Mononuclear cell (primary cell): Measurements from ENCODE around the gene ANO7. TPM values are rescaled to one million over a fixed set of nuclear protein-coding genes. Genes with fewer than 3 reads are reported as not detected.

Experiments used
- H3K27me3 ChIP-seq: 2 replicates; pipeline ENCODE4 v1.6.0; 2011; ENCODE audit warnings: low read length, control low read depth; ENCODE audit not compliant: insufficient read depth
- H3K4me1 ChIP-seq: 2 replicates; pipeline ENCODE4 v1.5.1; 2011; ENCODE audit warnings: mild to moderate bottlenecking, low read length, control low read depth; ENCODE audit not compliant: insufficient read depth
- H3K4me3 ChIP-seq: 2 replicates; pipeline ENCODE4 v1.5.1; 2011; ENCODE audit warnings: mild to moderate bottlenecking, low read length, moderate library complexity
- H3K9me3 ChIP-seq: 2 replicates; pipeline ENCODE4 v1.5.1; 2011; ENCODE audit warnings: low read depth, mild to moderate bottlenecking, control low read depth, low read length
- total RNA-seq: library from RNA; depleted of rRNA; stranded (reverse); fragments of >200 nt; gene quantifications from one replicate; pipeline ENCODE4 v1.2.3, GENCODE V29; 2012

The ANO7 gene
- total RNA-seq, 1 donor, result 0.10 TPM

DNA sequence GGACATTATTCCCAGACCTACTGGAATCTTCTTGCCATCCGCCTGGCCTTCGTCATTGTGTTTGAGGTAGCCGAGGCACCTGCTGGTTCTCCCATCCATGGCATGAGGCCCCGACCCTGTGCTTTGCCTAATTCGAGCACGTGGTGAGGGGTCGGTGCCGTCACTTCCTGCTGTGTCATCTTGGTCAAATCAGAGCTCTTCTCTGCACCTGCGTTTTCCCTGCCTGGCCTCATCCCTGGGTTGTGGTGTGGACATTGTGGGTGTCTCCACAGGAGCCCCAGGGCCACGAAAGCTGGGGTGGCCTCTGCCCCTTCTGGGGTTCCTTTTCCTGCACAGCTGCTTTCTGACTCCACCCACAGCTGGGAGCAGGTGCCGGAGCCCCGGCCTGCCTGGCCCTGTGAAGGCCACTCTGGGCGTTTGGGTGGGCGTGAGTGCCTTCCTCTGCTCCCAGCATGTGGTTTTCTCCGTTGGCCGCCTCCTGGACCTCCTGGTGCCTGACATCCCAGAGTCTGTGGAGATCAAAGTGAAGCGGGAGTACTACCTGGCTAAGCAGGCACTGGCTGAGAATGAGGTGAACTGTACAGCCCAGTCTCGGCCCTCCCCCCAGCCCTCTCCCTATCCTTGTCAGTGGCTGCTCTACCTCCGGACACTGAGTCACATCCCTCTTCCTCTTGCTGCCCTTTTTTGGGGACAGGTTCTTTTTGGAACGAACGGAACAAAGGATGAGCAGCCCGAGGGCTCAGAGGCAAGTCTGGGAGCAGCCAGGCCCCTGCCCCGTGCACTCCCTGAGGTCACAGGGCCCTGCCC is 34.9 kb downstream of the ANO7 start:
- Histone ChIP-seq H3K9me3 (no peaks in the 10 kb centered on the region), H3K27me3 (peaks cover 12% of the 10 kb centered on the region), H3K4me1 (peaks cover 7% of the 10 kb centered on the region), H3K4me3 (no peak overlapping the region)

DNA sequence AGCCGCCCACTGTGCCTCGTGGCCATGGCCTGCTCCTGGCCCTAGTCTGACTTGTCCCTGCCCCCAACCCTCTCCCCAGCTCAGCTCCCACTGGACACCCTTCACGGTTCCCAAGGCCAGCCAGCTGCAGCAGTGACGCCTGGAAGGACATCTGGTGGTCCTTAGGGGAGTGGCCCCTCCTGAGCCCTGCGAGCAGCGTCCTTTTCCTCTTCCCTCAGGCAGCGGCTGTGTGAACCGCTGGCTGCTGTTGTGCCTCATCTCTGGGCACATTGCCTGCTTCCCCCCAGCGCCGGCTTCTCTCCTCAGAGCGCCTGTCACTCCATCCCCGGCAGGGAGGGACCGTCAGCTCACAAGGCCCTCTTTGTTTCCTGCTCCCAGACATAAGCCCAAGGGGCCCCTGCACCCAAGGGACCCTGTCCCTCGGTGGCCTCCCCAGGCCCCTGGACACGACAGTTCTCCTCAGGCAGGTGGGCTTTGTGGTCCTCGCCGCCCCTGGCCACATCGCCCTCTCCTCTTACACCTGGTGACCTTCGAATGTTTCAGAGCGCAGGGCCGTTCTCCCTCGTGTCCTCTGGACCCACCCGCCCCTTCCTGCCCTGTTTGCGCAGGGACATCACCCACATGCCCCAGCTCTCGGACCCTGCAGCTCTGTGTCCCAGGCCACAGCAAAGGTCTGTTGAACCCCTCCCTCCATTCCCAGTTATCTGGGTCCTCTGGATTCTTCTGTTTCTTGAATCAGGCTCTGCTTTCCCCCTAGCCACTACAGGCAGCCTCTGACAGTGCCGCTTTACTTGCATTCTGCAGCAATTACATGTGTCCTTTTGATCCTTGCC is 35.8 kb downstream of the ANO7 start:
- Histone ChIP-seq H3K4me1 (no peaks in the 10 kb centered on the region), H3K9me3 (no peaks in the 10 kb centered on the region), H3K27me3 (peaks cover 5% of the 10 kb centered on the region), H3K4me3 (no peak overlapping the region)

DNA sequence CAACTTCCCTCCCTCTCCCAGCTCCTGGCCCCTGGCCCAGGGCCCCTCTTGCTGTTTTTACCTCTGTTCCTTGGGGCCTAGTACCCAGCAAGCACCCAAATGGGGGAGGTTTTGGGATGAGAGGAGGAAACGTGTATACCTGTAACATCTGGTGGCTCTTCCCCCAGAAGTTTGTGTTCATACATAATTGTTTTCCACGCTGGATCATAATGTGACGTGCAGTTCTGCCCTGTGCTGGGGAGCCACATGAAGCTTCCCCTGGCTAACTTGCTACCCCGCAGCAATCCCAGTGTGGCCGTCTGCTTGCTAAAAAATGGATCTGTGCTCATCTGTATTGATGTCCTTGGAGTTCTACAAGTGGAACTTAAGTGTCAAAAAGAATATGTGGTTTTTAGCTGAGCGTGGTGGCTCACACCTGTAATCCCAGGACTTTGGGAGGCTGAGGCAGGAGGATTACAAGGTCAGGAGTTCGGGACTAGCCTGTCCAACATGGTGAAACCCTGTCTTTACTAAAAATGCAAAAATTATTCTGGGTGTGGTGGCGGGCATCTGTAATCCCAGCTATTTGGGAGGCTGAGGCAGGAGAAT is 36.5 kb downstream of the ANO7 start:
- no peak overlapping the region for H3K4me3 ChIP-seq
- no peaks in the 10 kb centered on the region for H3K27me3 ChIP-seq
- H3K9me3 ChIP-seq, result no peaks in the 10 kb centered on the region
- no peaks in the 10 kb centered on the region for H3K4me1 ChIP-seq

DNA sequence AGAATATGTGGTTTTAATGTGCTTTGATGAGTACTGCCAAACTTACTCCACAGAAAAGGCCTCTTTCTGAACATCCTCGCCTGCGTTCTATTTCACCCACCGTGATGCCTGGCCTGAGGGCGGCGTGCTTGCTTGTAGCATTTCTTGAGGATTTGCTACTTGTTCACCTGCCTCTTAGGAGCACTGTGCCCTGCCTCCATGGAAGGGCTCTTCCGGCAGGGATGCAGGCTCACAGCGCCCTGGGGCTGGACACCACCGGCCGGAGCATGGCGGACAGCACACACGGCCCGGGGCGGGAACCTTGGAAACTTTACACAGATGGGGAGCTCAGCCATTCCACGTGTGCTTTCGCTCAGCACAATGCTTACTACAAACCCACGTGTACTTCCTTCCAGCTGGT is 37.1 kb downstream of the ANO7 start:
- Histone ChIP-seq H3K9me3 (no peaks in the 10 kb centered on the region), H3K27me3 (no peaks in the 10 kb centered on the region), H3K4me3 (no peak overlapping the region), H3K4me1 (no peaks in the 10 kb centered on the region)

DNA sequence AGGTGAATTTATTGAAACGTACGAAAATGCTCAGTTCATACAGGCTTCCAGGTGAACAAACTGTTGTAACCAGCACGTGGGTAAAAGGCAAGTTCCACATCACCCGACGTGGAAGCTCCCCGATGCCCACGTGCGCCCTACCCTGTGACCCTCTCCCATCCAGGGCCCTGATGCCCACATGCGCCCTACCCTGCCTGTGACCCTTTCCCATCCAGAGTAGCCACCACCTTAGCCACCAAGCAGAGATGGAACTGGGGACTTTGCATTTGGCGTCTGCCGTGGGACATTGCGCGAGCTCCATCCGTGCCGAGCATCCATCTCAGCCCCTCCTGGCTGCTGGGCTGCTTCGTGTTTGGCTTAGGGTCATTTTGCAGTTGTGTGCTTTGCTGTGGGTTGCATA is 37.5 kb downstream of the ANO7 start:
- Histone ChIP-seq H3K4me1 (no peaks in the 10 kb centered on the region), H3K27me3 (no peaks in the 10 kb centered on the region), H3K9me3 (no peaks in the 10 kb centered on the region), H3K4me3 (no peak overlapping the region)

DNA sequence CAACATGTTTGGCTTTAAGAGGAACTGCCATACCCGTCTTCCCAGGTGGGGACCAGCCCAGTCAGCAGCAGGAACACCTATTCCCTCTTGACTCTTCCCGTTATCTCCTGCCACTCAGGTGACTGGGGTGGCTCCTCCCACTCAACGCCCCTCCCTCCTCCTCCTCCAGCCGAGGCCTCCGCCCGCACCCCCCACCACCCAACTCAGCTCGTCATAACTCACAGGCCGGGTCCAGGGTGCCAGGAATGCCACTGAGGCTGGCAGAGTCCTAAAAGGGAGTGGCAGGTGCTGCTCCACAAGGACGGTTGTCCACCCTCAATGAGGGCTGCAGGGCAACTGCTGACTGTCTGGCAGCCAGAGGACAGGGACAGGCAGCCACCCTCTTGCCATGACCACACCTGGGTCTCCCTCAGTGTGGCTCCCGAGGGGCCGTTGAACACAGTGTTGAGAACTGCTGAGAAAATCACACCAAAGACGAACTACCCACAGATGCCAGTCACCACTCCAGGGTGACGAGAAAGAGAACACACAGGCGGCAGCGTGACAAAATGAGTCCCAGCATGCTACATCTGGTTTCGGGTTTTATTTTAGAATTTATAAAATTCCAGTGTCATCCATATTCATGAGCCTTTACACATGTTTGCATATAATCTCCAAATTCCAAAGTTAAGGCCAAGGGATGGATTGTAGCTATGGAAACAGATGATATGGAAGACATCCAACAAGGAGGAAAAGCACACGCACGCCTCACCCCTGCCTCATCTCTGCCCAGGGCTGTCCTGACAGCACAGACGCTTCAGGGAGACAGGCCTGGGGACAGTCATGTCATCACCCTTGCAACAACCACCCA is 38.5 kb downstream of the ANO7 start:
- Histone ChIP-seq H3K4me3 (no peak overlapping the region), H3K27me3 (no peaks in the 10 kb centered on the region), H3K4me1 (no peaks in the 10 kb centered on the region), H3K9me3 (no peaks in the 10 kb centered on the region)

DNA sequence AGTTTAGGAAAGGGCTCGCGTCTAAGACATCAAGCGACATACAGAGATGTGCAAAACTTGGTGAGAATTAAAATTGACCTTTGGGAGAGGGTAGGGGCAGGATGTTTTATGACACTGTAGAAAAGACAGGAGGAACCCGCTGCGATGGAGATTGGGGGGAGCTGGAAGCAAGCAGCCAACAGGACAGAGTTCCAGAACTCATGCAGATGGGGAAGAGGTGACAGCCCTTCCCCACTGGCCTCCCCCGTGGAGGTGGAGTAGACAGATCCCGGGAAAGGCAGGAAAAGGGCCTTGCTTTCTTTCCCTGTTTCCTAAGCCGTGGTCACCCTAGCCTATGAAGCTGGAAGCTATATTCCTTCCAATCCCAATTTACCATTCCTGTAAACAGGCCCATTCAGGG is 39.1 kb downstream of the ANO7 start:
- Histone ChIP-seq H3K27me3 (no peaks in the 10 kb centered on the region), H3K4me1 (no peaks in the 10 kb centered on the region), H3K9me3 (no peaks in the 10 kb centered on the region), H3K4me3 (no peak overlapping the region)

DNA sequence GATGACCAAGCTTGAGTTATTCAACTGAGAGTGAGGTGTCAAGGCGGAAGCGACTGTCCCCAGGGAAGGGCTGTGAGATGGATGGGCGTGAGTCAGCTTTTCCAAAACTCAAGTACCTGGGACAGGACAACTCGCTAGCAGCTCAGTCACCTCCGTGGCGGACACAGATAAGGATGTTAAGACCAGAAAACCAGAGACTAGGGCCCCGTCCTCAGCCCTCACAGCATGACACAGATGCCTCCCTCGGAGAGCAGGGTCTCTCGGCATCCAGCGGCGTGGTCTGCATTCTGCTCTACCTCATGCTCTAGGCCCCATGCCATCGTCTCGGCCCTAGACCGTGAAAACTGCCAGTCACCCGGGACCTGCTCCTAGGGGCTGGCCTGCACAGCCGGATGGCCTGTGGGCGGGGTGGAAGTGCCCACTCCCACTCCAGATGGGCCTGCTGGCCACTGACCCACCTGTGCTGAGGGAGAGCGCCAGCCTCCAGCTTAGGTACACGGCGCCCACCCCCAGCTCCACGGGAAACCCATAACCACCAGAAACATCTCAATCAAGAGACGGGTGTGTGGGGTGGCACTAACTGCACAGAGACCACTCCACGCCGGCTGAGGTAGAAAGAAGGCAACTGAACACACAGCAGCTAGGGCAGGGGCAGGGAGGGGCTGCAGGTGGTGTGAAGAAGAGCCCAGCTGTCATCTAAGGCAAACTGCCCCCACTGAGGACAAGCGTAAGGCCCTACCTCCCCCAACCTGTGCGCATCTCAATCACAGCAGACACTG is 39.8 kb downstream of the ANO7 start:
- Histone ChIP-seq H3K9me3 (no peaks in the 10 kb centered on the region), H3K4me3 (no peak overlapping the region), H3K4me1 (no peaks in the 10 kb centered on the region), H3K27me3 (no peaks in the 10 kb centered on the region)

DNA sequence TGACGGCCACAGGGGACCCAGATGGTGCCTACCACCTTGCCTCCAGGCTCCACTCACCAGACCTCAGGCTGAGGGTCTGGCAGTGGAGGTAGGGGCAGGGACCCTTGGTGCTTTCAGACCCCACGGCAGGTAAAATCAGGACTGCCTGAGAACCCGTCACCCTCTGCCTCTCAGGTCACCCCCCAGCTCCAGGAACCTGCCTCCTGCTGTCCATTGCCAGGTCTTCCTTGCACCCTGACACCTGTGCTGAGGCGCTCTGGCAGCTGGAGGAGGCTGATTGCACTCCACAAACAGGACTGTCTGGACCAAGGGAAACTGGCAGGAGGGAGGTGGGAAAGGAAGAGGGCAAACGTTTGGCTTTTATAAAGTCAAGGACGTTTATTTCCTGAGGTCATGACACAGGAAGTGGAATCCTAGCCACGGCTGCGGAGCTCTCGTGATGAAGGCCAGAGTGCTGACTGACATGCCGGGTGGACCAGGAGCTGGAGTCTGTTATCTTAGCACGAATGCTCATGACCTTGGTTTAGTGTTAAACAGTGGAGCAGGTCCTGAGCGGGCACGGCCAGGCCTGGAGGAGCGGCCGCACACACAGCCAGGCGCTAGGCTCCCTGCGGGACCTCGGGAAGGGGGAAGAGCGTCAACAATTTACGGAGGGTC is 40.5 kb downstream of the ANO7 start:
- Histone ChIP-seq H3K4me3 (no peak overlapping the region), H3K4me1 (no peaks in the 10 kb centered on the region), H3K9me3 (no peaks in the 10 kb centered on the region), H3K27me3 (no peaks in the 10 kb centered on the region)

DNA sequence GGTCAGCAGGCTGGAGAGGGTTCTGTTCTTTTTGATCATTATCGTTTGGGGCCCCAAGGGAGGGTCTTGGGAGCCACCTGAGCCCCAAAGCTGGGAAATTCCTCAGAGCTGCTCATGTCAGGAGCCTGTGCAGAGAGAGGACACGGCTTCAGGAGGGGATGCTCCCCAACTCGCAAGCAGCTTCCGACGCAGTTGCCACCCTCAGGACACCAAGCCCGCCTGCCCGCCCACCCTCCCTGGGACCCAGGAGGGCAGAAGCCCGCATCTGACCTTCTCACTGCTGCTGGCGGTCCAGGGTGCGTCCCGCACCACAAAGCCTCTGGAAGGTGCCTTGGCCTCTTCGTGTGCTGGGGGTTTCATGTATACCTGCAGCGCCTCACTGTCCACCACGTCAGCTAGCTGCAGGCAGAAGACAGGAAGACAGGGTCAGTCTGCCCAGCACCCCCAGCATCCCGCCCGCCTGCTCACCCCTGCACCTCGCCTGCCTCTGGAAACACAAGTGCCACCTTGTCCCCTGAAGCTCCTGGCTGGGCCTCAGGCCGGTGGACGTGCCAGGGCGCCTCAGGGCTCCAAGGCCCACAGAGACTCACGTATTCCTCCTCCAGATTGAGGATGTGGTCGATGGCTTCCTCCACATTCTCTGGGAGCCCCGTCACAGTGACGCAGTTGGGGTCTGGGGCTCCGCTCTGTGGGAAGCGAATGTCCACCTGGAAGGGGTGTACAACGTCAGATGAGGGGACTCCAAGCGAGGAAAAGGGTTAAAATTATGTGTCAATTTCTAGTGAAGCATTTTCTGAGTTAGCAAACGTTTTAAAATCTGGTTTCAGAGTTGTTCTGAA is 41.3 kb downstream of the ANO7 start:
- H3K4me3 ChIP-seq, result no peak overlapping the region
- H3K9me3 ChIP-seq, result no peaks in the 10 kb centered on the region
- no peaks in the 10 kb centered on the region for H3K4me1 ChIP-seq
- no peaks in the 10 kb centered on the region for H3K27me3 ChIP-seq

DNA sequence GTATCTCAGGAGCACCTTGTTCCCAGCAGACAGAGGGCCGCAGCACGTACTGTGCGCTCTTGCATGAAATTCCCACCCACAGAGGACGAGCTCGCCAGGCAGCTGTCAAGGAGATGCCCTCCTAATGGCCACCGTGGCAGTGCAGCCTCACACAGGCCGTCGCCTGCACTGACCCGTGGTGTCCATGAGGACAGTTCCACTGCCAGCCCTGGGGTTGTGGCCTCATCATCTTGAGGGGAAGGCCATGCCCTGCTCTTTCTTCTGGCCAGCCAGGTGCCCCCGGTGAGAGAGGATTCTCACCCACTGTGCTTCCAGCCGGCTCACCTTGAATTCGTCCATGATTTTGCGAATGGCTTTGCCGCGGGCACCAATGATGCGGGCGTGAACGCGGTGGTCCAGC is 42.0 kb downstream of the ANO7 start:
- H3K4me1 ChIP-seq, result no peaks in the 10 kb centered on the region

DNA sequence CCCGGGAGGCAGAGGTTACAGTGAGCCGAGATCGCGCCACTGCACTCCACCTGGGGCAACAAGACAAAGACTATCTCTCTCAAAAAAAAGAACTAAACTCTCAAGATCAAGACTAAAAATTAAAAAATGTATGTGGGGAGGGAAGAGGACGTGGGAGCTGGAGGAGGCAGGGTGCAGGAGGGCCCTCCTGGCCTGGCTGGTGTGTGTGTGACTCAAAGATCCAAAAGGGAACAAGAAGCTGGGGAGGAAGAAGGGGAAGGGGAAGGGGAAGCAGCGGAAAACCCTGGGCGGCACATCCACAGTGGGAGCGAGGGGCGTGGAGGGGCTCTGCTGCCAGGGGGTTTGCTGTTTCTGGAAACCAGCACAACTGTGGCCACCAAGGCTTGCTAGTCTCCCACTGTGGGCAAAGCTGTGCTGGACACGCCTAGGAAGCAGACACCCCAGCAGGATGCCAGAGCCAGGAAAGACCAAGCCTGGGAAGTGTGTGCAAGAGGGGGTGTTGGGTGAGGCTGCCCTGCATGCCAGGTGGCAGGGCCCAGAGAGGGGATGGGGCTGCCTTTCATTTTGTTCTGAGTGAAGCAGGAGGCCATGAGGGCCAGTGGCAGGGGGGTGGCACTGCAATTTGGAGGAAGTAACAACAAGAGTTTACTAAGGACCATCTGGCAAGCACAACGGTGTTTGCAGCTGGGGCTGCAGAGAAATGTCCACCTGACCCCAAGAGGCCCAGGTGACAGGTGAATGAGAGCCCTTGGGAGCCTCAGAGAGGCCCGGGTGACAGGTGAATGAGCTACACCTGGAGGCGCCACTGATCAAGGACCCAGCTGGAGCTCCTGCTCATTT is 44.5 kb downstream of the ANO7 start:
- Histone ChIP-seq H3K4me1 (no peaks in the 10 kb centered on the region), H3K9me3 (no peaks in the 10 kb centered on the region), H3K27me3 (no peaks in the 10 kb centered on the region), H3K4me3 (no peak overlapping the region)

More for the DNA sequence above, 42.0 kb downstream of the ANO7 start:
- H3K27me3 ChIP-seq, result no peaks in the 10 kb centered on the region
- no peaks in the 10 kb centered on the region for H3K9me3 ChIP-seq
- no peak overlapping the region for H3K4me3 ChIP-seq
